Right renal cortex interstitium (tissue), 3 donors: ENCODE measurements around the gene SMC2. TPM values are rescaled to one million over a fixed set of nuclear protein-coding genes. Genes with fewer than 3 reads are reported as not detected.

Experiments used
- DNase-seq, 3 donors: peaks; one replicate each; pipeline ENCODE4 v3.0.0-alpha.2; 2013; ENCODE audit warnings: low read depth in 3 of 3, low spot score in 2 of 3
- polyA plus RNA-seq, 3 donors: library from polyadenylated mRNA; unstranded; fragments of 120-200 nt; gene quantifications; one replicate each; pipeline ENCODE4 v1.2.1, GENCODE V29; 2013; ENCODE audit not compliant: insufficient read length in 3 of 3

SMC2 gene
- polyA plus RNA-seq, 3 donors, result 46.9 to 52.9 (median 49.0) TPM

DNA sequence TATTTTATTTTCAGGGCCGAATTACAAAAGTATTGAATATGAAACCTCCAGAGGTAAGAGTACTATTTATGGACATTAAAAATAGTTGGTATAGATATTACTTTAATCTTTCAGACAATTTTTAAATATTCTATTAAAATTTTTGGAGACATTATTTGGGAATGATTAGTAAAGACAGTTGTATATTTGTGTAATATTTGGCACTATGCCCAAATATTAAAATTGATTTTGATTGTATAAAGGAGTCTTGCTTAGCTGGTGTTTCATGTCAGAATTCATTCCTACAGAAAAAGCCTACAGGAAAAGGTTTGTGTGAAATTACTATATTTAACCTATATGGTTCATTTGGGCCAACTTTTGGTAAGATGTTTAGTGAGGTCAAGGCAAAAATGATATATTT, 5.5 kb downstream of the SMC2 start:
- DNase-seq, result no peak

DNA sequence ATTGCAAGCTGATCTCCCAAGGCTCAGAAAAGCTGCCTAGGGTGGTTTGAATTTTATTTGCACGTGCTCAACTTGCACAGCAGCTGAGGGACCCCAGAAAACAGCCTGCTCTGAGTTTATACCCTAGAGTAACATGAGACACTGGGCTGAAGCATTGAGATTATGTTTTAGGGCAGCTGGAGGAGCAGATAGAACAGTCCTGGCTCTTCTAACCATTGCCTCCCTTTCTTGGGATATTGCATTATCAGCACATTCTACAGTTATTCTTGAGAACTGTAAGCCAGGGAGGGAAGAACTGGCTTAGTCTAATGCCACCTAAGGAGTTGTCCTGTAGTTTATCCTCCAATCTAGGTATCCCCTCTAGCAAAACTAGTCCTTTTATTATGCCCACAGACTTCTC, 10.3 kb downstream of the SMC2 start:
- DNase-seq, result no peak

DNA sequence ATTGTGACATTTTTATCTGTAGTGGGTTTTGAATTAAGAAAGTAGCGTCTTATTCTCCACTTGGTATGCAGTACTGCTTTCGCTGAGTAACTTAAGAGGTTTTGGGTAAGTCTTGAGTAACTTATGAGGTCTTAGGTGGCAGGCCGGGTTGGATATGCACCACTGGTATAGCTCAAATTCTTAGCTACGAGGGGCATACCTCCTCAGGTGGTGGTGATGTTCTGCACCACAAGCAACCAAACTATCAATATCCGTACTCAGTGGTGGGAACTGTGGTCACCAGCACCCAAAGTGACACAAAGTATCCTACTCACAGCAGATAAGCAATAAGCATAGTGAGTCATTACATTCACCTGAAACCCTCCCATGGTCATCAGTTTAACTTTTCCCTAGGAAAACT, 13.7 kb downstream of the SMC2 start:
- DNase-seq, result no peak

DNA sequence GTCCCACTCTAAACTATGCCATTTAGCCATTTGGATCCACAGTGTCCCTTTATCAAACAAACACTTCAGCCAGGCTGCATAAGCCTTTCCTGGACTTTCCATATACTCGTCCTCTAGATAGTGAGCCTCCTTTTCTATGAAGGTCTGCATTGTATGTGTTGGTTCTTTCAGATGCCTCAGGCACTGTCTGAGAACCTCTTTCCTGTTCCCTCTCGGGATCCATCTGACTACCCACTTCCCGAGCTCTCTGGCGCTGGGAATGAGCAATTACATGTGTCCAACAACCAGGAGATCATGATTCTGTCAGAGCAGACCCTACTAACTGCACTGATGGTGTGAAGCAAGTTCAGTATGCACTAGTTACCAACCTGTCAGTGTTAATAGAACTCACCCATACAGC, 14.2 kb downstream of the SMC2 start:
- DNase-seq, result no peak

DNA sequence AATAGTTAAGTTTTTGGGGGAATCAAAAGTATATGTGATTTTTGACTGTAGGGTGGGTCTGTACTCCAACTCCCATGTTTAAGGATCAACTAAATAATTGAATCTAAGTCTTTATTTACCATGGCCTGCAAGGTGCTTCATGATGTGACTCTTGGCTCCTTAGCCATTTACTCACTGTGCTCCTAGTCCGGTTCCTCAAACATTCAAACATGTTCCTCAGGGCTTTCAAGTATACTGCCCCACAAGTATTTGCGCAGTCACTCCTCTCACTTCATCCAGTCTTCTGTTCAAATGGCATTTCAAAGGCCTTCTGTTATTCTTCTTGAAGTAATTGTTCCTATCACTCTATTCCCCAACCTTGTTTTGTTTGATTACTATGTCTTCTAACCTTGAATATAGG, 16.4 kb downstream of the SMC2 start:
- DNase-seq, result no peak

DNA sequence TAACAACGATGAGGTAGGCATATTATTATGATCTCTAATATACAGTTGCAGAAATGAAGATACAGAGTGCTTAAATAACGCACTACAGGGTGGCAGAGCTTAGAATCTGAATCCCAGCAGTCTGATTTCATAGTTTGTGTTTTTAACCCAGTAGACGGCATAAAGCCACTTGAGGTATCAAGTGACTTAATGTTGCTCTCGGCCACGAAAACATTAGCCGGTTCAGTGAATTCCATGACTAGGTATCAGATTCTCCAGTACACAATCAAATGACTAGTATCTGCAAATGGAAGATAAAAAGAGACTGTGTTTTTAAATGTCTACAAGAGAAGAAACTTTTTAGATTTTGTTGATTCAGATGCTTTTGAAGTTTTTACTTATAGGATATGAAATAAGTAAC, 24.8 kb downstream of the SMC2 start:
- peak in 1 of 3 donors; percentile 39 for DNase-seq

DNA sequence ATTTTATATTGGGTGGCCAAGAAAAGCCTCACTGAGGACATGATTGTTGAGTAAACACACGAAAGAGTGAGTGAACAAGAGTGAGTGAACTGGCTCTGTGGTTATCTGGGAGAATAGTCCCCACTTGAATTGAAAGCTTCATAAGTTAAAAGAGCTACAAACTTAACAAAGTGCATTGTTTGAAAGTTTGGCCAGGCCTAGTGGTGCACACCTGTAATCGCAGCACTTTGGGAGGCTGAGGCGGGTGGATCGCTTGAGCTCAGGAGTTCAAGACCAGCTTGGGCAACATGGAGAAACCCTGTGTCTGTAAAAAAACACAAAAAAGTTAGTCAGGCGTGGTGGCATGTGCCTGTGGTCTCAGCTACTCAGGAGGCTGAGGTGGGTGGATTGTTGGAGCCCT, 26.9 kb downstream of the SMC2 start:
- no peak for DNase-seq

DNA sequence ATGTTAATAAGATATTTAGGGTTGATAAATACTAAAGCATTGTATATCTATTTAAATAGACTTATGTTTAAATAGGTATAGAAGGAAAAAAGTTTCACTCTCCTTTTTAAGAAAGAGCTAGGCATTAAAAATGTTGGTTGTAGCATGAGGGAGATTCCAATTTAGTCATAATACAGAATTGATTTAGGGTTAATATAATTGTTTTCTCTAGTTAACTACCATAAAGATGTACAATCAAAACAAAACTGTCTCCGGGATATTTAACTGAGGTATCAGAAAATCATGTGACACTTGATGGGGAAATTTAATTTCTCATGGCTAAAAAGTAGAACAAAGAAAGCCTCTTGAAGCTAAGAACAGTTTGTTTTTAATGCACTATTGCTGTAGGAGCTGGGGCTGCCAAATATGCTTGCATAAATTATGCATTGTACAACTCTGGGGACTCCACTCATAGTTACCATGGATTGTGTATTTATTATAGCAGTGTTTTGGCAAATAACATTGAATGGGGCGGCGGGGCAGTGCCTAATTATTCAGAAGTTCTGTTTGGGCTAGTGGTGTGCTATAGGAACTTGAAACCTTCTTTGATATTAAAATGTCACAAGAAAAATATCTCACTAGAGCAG, 44.2 kb downstream of the SMC2 start:
- DNase-seq, result no peak

DNA sequence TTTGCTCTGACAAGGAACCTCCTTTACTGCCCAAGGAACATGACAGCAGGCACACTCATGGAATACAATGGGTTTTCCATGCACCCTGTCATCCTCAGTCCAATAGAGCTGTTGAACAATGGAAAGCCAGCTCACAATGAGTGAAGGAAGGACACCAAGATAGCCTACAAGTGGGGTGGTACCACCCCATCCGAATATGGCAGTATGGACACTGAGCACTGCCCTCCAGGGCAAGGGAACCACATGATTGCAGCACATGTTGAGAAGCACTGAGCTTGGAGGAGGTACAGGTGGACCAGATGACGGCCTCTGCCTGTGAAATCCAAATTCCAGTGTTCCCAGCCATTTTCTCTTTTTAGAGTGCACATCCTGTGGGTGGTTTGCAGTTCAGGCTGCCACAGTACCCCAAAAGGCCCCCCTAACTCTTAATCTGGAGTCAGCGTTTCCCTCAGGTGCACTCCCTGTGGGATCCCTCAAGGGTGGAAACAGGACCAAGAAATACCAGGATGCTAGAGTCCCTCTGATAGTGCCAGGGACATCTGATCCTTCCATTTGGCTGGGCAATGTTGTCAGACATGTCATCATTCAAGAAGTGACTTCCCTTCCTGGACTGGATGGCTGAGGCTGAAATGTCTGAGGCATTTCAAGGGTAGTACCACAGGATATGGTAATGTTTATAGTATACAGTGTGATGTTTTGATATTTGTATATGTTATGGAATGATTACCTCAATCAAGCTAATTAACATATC, 48.9 kb downstream of the SMC2 start:
- no peak for DNase-seq

DNA sequence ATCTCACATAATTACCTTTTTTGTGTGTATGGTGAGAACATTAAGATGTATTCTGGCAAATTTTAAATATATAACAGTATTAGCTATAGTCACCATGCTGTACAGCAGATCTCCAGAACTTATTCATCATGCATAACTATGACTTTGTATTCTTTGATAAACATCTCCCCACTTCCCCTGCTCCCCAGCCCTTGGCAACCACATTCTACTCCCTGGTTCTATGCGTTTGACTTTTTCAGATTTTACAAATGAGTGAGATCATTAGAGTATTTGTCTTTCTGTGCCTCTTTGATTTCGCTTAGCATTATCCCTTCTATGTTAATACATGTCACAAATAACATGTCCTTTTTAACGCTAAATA, 49.4 kb downstream of the SMC2 start:
- no peak for DNase-seq

DNA sequence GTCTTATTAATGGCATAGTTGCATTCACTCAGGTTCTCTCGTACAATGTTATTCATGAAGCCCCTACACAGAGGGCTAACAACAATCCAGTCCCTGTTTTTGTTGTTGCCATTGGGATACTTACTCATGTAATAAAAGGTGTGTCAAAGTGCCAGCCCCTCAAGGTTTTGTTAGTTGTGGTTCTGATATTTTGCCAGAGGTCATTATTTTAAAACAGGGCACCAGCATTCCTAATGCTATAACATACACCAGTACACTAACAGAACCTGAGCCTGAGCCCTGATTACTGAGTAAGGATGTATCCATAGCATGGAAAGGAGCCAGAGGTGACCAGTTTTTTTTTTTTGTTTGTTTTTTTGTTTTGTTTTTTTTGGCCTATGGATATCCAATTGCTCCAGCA, 50.2 kb downstream of the SMC2 start:
- no peak for DNase-seq

DNA sequence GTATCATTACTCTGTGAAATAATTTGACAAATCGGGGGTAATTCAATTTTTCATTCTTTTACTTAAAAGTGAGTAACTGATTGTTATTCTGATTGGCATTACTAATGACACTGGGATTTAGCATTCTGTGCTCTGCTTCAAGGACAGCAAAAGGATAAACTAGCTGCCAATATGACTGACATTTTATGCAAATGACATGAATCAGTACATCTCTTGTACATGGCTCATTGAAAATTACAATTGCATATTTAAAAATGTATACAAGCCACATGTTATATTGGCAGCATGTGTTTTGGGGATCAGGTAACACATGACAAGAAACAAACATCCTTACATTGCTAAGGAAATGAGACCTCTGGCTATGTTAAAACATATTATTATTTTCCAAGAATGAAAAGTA, 79.0 kb downstream of the SMC2 start:
- DNase-seq, result no peak

DNA sequence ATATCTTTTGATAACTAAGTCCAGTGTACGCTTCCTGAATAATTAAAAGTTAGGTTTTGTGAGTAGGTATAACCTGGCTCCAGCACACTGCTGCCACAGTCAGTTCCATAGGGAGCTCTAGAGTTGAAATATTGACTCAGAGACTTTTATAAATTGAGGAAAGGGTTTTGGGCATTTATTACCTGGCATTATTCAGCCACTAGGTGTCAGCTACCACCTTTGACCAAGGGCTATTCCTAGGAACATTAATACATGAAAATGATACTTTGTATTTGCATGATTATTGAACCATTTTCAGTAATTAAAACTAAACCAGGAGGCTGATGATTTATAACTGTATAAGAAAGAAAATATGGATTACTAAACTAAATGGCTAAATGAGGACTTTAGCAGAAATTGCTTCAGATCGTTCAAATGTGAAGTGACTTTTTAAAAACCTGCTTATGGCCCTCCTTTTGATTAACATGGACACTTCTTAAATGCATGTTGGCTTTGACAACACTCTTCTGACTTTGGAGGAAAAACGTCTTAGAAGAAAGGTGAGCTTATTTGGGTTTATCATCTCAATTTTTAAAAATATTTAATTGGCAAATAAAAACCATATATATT, 83.0 kb downstream of the SMC2 start:
- no peak for DNase-seq

DNA sequence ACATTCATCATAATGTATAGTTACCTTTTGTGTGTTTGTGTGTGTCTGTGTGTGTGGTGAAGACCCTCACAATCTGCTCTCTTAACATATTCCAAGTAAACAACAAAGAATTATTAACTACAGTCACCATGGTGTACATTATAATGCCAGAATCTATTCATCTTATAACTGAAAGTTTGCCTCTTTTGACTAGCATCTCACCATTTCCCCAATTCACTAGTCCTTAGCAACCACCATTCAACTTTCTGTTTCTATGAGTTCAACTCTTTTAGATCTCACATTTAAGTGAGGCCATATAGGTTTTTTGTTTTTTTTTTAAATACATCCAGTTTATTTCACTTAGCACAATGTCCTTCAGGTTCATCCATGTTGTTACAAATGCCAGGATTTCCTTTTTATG, 83.6 kb downstream of the SMC2 start:
- no peak for DNase-seq
